Keratinocyte (primary cell): ENCODE data around the gene MAMDC2.
A peak's percentile ranks its signal among the peaks of the same experiment; 100 is the strongest.

Source experiments
- EZH2 ChIP-seq: IDR thresholded peaks from one replicate; pipeline ENCODE4 v1.6.1; 2012; ENCODE audit warnings: inconsistent platforms, mild to moderate bottlenecking, low read length, moderate library complexity
- TF ChIP-seq, protein P1 (sequence below), 3 experiments: IDR thresholded peaks in 1 of 3; conservative IDR thresholded peaks in 1 of 3; optimal IDR thresholded peaks in 1 of 3; 2 replicates in 2 of 3; 3 replicates in 1 of 3; pipeline versions ENCODE3 to v1.5.1; 2011; ENCODE audit warnings: low read length in 3 of 3, mild to moderate bottlenecking in 3 of 3, moderate library complexity in 2 of 3, control low read depth in 1 of 3, inconsistent platforms in 1 of 3; ENCODE audit not compliant: insufficient read depth in 2 of 3; ENCODE audit errors: extremely low read depth in 1 of 3

DNA sequence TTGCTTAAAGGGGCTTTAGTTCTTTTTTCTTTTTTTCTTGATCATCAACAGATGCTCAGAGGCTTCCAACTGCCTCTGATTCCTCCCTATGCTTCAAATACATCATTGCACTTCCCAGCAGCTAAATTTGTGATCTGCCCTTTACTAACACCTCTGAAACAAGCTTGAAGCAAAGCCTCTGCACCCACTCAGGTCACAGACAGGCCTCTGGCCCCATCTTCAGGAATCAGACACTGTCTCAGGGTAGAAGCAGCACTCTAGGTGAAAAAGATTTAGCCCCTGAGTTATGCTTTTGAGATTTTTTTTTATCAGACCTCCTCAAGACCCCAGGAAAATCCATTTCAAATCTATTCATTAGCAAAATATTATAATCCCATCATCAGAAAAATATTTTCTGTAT lies 91.5 kb downstream of the MAMDC2 start:
- TF ChIP-seq, protein P1, sequence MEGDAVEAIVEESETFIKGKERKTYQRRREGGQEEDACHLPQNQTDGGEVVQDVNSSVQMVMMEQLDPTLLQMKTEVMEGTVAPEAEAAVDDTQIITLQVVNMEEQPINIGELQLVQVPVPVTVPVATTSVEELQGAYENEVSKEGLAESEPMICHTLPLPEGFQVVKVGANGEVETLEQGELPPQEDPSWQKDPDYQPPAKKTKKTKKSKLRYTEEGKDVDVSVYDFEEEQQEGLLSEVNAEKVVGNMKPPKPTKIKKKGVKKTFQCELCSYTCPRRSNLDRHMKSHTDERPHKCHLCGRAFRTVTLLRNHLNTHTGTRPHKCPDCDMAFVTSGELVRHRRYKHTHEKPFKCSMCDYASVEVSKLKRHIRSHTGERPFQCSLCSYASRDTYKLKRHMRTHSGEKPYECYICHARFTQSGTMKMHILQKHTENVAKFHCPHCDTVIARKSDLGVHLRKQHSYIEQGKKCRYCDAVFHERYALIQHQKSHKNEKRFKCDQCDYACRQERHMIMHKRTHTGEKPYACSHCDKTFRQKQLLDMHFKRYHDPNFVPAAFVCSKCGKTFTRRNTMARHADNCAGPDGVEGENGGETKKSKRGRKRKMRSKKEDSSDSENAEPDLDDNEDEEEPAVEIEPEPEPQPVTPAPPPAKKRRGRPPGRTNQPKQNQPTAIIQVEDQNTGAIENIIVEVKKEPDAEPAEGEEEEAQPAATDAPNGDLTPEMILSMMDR (optimal IDR thresholded peaks at IDR 0.05 in 1 of 3, IDR thresholded peaks at IDR 0.05 in 1 of 3, conservative IDR thresholded peaks at IDR 0.05 in 1 of 3; ENCODE audit: extremely low read depth in 1 of 3, insufficient read depth in 2 of 3, low read length in 3 of 3), result peak in 1 of 3 experiments; percentile 43
- TF ChIP-seq EZH2, result no peak
